Stimulated activated CD8-positive, alpha-beta memory T cell treated with anti-CD3 and anti-CD28 coated beads, Interleukin-4, amount 100 ng/mL, for 1 hour (primary cell): ENCODE measurements around the gene ABCB11.
"Not testable (repeated sequence)": the region's sequence is repeated elsewhere in the genome, so short reads cannot be mapped to it uniquely, and the experiment has no call there.

Experiments used
- DNase-seq, 2 donors: peaks; one replicate each; pipeline ENCODE4 v3.0.0-alpha.2; 2020; ENCODE audit warnings: low read depth in 2 of 2, low spot score in 1 of 2

ABCB11 gene

GRCh38 chr2:168939061-168939460, 92.1 kb downstream of the ABCB11 start:
- DNase-seq: no peak

- no peak for DNase-seq
Measured at GRCh38 chr2:168935810-168936581, 95.1 kb downstream of the ABCB11 start.

GRCh38 chr2:168934826-168935225, 96.3 kb downstream of the ABCB11 start:
- no peak for DNase-seq

- not testable (repeated sequence) for DNase-seq
Measured at GRCh38 chr2:168932174-168932573, 99.0 kb downstream of the ABCB11 start.

- DNase-seq: no peak
Measured at GRCh38 chr2:168930242-168930641, 100.9 kb downstream of the ABCB11 start.

- no peak for DNase-seq
Measured at GRCh38 chr2:168929031-168929430, 102.1 kb downstream of the ABCB11 start.

- no peak for DNase-seq
Measured at GRCh38 chr2:168928113-168928831, 102.9 kb downstream of the ABCB11 start.

GRCh38 chr2:168926621-168927386, 104.3 kb downstream of the ABCB11 start:
- DNase-seq: no peak

- no peak for DNase-seq
Measured at GRCh38 chr2:168920504-168921157, 110.5 kb downstream of the ABCB11 start.

GRCh38 chr2:168916331-168916675, 114.8 kb downstream of the ABCB11 start:
- DNase-seq: no peak

- no peak for DNase-seq
Measured at GRCh38 chr2:168915441-168916330, 115.4 kb downstream of the ABCB11 start.

GRCh38 chr2:168913495-168913894, 117.6 kb downstream of the ABCB11 start:
- no peak for DNase-seq

- no peak for DNase-seq
Measured at GRCh38 chr2:168912901-168913369, 118.2 kb downstream of the ABCB11 start.

GRCh38 chr2:168912466-168912865, 118.7 kb downstream of the ABCB11 start:
- DNase-seq: no peak

- DNase-seq: no peak
Measured at GRCh38 chr2:168910330-168910729, 120.8 kb downstream of the ABCB11 start.

GRCh38 chr2:168907940-168908662, 123.0 kb downstream of the ABCB11 start:
- DNase-seq: no peak

GRCh38 chr2:168904358-168904757, 126.8 kb downstream of the ABCB11 start:
- DNase-seq: no peak

GRCh38 chr2:168903888-168904287, 127.2 kb downstream of the ABCB11 start:
- DNase-seq: no peak

GRCh38 chr2:168901003-168901402, 130.1 kb downstream of the ABCB11 start, which contains the start of gene G6PC2:
Gene G6PC2 (plus strand): TSS chr2:168901291. CDS start chr2:168901332, 41 bp downstream.
- DNase-seq: no peak
